Forelimb muscle (tissue), 1 donor: ENCODE measurements around the gene MED29. TPM values are rescaled to one million over a fixed set of nuclear protein-coding genes. Genes with fewer than 3 reads are reported as not detected.

ENCODE experiments used
- DNase-seq: peaks from one replicate; pipeline ENCODE4 v3.0.0-alpha.2; 2013; ENCODE audit warnings: low read depth
- polyA plus RNA-seq: library from polyadenylated mRNA; unstranded; fragments of 120-200 nt; gene quantifications from one replicate; pipeline ENCODE4 v1.2.1, GENCODE V29; 2013; ENCODE audit not compliant: insufficient read length

Gene MED29
- polyA plus RNA-seq: 23.9 TPM

- DNase-seq: peak; percentile 100
These were observed at the start of gene MED29, which contains the start of gene PAF1 for GRCh38 chr19:39390751-39391437. Gene MED29 (plus strand): TSS chr19:39391378. CDS start chr19:39391423, 45 bp downstream. Gene PAF1 (minus strand): TSS chr19:39391106. CDS start chr19:39390864, 242 bp downstream.

GRCh38 chr19:39341719-39342604, 49.2 kb upstream of the MED29 start, which contains the start of gene SAMD4B:
Gene SAMD4B (plus strand): TSS chr19:39342421. CDS start chr19:39356894, 14,473 bp downstream.
- peak; percentile 89 for DNase-seq

GRCh38 chr19:39342647-39343305, 48.4 kb upstream of the MED29 start:
- no peak for DNase-seq

GRCh38 chr19:39345956-39346355, 45.2 kb upstream of the MED29 start:
- DNase-seq: no peak

- no peak for DNase-seq
These were observed 43.6 kb upstream of the MED29 start for GRCh38 chr19:39347332-39348164.

- no peak for DNase-seq
These were observed 41.9 kb upstream of the MED29 start for GRCh38 chr19:39349326-39349725.

GRCh38 chr19:39350156-39350555, 41.0 kb upstream of the MED29 start:
- no peak for DNase-seq

- no peak for DNase-seq
These were observed 39.6 kb upstream of the MED29 start for GRCh38 chr19:39351537-39352064.

GRCh38 chr19:39352381-39353255, 38.6 kb upstream of the MED29 start:
- DNase-seq: no peak

- no peak for DNase-seq
These were observed 35.9 kb upstream of the MED29 start for GRCh38 chr19:39355253-39355652.

- no peak for DNase-seq
These were observed 35.1 kb upstream of the MED29 start for GRCh38 chr19:39356073-39356472.

- no peak for DNase-seq
These were observed 34.5 kb upstream of the MED29 start for GRCh38 chr19:39356647-39357046.

GRCh38 chr19:39359026-39359425, 32.2 kb upstream of the MED29 start:
- DNase-seq: no peak

- DNase-seq: no peak
These were observed 30.6 kb upstream of the MED29 start for GRCh38 chr19:39360599-39360998.

- no peak for DNase-seq
These were observed 28.2 kb upstream of the MED29 start for GRCh38 chr19:39362682-39363657.

GRCh38 chr19:39363901-39364457, 27.2 kb upstream of the MED29 start:
- no peak for DNase-seq

- no peak for DNase-seq
These were observed 25.6 kb upstream of the MED29 start for GRCh38 chr19:39365531-39365930.

- no peak for DNase-seq
These were observed 22.0 kb upstream of the MED29 start for GRCh38 chr19:39369200-39369599.
